SK-N-SH (cell line): ENCODE data around the gene PLA2G4E.

Experiments
- CTCF ChIP-seq: fragments of 200-600 bp; sonication (generic); IDR thresholded peaks from 2 replicates; pipeline ENCODE4 v1.6.1; 2017; ENCODE audit warnings: antibody characterized with exemption, mild to moderate bottlenecking, moderate library complexity
- ELF1 ChIP-seq: IDR thresholded peaks from 2 replicates; pipeline ENCODE4 v1.4.0; 2012
- EP300 ChIP-seq, 2 experiments: IDR thresholded peaks; 2 replicates each; pipeline versions ENCODE4 v1.4.0 to v1.6.1; 2012; ENCODE audit warnings: borderline replicate concordance in 1 of 2, low read depth in 1 of 2, low read length in 1 of 2
- GATA2 ChIP-seq: sonication (generic); formaldehyde crosslinking; IDR thresholded peaks from 2 replicates; pipeline ENCODE4 v1.5.0; 2020; ENCODE audit warnings: mild to moderate bottlenecking, missing genetic modification reagents
- JUND ChIP-seq: IDR thresholded peaks from 2 replicates; pipeline ENCODE4 v1.4.0; 2012
- MEF2A ChIP-seq: IDR thresholded peaks from 2 replicates; pipeline ENCODE4 v1.4.0; 2012; ENCODE audit warnings: low read depth, borderline replicate concordance
- MXI1 ChIP-seq: IDR thresholded peaks from 2 replicates; pipeline ENCODE4 v1.6.1; 2012; ENCODE audit warnings: mild to moderate bottlenecking, low read depth, low read length, improper control_type of control experiment
- POLR2AphosphoS5 ChIP-seq: IDR thresholded peaks from 2 replicates; pipeline ENCODE4 v1.6.1; 2012; ENCODE audit warnings: low read depth, low read length
- RCOR1 ChIP-seq: fragments of 150-350 bp; IDR thresholded peaks from 2 replicates; pipeline ENCODE4 v1.6.1; 2017; ENCODE audit warnings: antibody characterized with exemption, low read length
- REST ChIP-seq: IDR thresholded peaks from 2 replicates; pipeline ENCODE4 v1.6.1; 2012; ENCODE audit warnings: mild to moderate bottlenecking, low read depth, low read length, moderate library complexity
- RFX5 ChIP-seq: IDR thresholded peaks from 2 replicates; pipeline ENCODE4 v1.6.1; 2012; ENCODE audit warnings: mild to moderate bottlenecking, improper control_type of control experiment, low read length
- SIN3A ChIP-seq: IDR thresholded peaks from 2 replicates; pipeline ENCODE4 v1.6.1; 2012; ENCODE audit warnings: low read depth, mild to moderate bottlenecking, low read length, moderate library complexity, borderline replicate concordance
- TEAD4 ChIP-seq: IDR thresholded peaks from 2 replicates; pipeline ENCODE4 v1.4.0; 2012; ENCODE audit warnings: mild to moderate bottlenecking, borderline replicate concordance; ENCODE audit not compliant: insufficient read depth

- no peak for TF ChIP-seq GATA2 (CRISPR knock-in tag)
- TF ChIP-seq CTCF: no peak
- TF ChIP-seq EP300 (IDR thresholded peaks at IDR 0.05; ENCODE audit: borderline replicate concordance in 1 of 2, low read depth in 1 of 2, low read length in 1 of 2): no peak
- no peak for TF ChIP-seq TEAD4
- no peak for TF ChIP-seq ELF1
- TF ChIP-seq POLR2AphosphoS5: no peak
- TF ChIP-seq MXI1: no peak
- no peak for TF ChIP-seq SIN3A
- TF ChIP-seq RFX5: no peak
- TF ChIP-seq MEF2A: no peak
- no peak for TF ChIP-seq JUND
- no peak for TF ChIP-seq REST
- TF ChIP-seq RCOR1: no peak
Measured at GRCh38 chr15:41961001-41961518, 59.8 kb downstream of the PLA2G4E start.
